AG09319 (cell line): ENCODE measurements around the gene ACTR10.

ENCODE experiments used
- DNase-seq: peaks from one replicate; pipeline ENCODE4 v3.0.0-alpha.2; 2010; ENCODE audit warnings: low read depth; ENCODE audit errors: extremely low read depth
- TF ChIP-seq, protein P1 (sequence below): IDR thresholded peaks from 2 replicates; pipeline ENCODE4 v1.5.1; 2011; ENCODE audit warnings: low read depth, mild to moderate bottlenecking, inconsistent platforms, low read length, moderate library complexity

The ACTR10 gene

DNA sequence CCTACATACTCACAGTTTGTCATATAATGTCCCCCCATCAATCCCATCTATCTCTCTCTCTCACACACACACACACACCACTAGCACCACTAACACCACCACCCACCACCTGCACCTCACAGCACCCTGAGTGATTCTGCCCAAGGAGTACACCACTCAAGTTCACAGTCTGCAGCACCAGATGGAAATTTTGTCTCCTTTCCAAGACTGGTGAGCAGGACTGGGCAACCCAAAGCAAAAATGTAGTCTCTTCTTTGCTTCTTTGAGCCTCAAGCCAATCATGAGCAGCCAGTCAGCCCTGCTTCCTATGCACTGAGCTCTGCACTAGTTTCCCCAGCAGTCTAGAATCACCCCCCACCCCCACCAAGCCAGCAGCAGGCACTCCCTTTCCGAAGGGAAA, 32.9 kb upstream of the ACTR10 start:
- no peak for DNase-seq
- TF ChIP-seq, protein P1, sequence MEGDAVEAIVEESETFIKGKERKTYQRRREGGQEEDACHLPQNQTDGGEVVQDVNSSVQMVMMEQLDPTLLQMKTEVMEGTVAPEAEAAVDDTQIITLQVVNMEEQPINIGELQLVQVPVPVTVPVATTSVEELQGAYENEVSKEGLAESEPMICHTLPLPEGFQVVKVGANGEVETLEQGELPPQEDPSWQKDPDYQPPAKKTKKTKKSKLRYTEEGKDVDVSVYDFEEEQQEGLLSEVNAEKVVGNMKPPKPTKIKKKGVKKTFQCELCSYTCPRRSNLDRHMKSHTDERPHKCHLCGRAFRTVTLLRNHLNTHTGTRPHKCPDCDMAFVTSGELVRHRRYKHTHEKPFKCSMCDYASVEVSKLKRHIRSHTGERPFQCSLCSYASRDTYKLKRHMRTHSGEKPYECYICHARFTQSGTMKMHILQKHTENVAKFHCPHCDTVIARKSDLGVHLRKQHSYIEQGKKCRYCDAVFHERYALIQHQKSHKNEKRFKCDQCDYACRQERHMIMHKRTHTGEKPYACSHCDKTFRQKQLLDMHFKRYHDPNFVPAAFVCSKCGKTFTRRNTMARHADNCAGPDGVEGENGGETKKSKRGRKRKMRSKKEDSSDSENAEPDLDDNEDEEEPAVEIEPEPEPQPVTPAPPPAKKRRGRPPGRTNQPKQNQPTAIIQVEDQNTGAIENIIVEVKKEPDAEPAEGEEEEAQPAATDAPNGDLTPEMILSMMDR = no peak

DNA sequence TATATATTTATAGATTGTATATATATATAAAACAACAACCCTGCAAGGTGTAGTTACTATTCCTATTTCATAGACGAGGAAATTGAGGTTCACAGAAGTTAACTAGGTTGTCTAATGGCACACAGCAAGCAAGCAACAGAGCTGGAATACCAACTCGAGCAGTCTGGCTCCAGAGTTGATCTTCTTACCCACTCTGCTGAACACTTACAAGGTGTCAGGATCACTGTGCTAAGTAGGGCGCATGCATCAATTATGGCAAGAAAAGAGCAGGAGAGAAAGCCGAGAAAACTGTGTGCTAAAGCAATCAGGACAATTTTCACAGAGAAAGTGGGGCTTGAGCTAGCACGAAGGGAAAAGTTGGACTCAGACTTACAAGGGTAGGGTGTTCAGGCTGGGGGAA, 32.1 kb upstream of the ACTR10 start:
- TF ChIP-seq, protein P1 = no peak
- no peak for DNase-seq

DNA sequence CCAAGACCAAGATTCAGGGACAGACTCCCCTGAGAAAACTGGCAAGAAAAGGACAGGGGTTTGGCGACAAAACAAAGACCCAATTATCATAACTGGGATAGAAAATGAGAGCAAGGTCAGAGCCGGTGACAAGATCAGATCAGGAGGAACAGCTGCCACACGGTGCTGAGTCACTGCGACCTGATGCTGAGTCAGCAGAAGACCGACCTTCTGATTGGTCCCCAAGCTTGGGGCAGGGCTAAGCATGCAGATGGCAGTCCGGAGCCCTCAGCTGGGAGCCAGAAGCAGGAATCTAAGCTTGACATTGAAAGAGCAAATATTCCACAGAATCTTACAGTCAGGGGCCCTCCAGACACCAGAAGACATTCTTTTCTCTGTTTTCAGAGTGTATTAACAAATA, 28.9 kb upstream of the ACTR10 start:
- peak; percentile 56 for DNase-seq
- TF ChIP-seq, protein P1 = no peak

DNA sequence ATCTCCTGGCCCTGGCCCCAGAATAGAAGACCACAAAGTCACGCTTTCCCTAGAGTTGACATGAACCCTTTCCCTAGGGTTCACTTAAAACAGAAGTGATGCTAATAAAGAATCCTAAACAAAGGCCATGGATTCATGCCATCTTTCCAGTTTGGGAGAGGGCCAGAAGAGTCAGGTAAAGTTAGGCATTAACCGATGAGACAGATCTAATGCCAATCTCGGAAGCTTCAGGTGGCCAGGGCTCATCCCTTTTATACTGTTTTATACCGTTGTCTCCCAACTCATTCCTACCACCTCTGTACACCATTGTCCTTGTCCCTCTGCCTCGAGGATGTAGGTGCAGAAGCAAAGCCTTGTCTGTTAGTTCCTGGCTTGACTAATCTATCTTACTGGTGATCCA, 22.8 kb upstream of the ACTR10 start:
- TF ChIP-seq, protein P1 = no peak
- DNase-seq = no peak

DNA sequence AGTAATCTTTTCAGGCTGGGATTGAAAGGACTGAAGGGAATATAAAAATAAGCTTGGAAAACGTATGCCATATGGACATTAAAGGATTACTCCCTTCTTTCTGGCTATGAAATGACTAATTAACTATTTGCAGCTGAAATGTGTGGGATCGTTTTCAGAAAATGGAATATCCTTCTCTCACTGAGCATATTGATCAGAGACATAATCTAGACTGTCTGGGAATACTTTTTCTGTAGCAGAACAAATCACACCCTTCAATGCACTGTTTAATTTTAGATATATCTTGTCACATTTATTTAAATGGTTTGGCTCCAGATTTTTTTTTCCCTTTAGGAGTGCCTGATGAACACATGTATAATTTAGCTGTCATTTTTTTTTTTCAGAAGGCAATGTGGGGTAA, 10.8 kb upstream of the ACTR10 start:
- no peak for DNase-seq
- TF ChIP-seq, protein P1 = no peak

DNA sequence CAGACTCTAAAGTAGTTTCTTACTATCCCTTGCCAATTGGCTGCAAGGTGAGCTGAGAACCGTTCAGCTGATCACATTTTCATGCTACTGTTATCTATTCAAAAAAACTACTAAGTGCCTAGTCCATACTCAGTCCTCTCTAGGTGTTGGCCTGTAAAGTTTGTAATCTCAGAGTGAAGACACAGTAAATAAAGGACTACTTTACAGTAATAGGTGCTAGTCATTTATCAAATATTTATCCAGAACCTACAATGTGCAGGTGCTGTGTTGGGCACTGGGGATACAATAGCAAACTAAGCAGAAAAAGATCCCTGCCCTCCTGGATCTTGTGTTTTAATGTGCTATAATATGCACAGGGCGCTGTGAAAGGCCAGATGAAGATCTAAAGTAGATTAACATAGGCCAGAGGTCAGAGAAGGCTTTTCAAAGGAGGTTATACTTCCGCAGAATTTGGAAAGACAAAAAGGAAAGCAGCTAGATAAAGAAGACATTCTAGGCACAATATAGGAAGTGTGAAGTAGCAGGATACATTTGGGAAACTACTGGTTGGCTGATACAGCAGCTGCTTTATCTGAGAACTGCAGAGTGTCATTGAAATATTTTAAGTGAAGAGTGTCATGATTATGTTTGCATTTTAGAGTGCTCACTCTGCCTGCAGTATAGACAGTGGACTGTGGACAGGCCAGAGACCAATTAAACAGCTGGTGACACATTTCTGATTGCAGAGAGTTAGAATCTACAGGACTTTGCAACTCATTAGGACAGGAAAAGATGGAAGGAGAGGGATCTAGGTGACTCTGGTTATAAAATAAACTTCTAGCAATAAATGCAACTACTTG, 8.0 kb upstream of the ACTR10 start:
- TF ChIP-seq, protein P1 = no peak
- DNase-seq = no peak

DNA sequence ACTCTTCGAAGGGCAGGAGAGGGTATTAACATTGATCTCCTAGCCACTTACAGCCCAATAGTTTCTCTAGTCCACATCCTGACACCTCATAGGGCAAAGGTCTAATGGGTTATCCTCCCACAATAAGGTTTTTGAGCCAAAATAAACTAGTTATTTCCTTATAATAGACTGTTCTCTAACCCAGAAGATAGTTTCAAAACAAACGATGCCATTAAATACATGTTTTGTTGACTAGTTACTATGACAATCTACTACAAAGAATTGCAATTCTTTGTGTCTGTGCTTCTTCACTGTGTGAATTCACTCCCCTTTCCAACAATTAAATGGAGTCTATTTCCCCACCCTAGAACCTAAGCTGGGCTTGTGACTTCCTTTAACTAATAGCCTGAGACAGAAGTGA, 6.4 kb upstream of the ACTR10 start:
- DNase-seq = no peak
- TF ChIP-seq, protein P1 = no peak
